Subcutaneous abdominal adipose tissue (tissue), 5 donors: ENCODE results near the gene DNAJC22.
"Not testable (repeated sequence)": the region's sequence is repeated elsewhere in the genome, so short reads cannot be mapped to it uniquely, and the experiment has no call there.

Source experiments
- H3K27ac ChIP-seq: one replicate; pipeline ENCODE4 v1.7.0; 2013; ENCODE audit warnings: low read depth, mild to moderate bottlenecking, inconsistent platforms, low read length, moderate library complexity
- H3K27me3 ChIP-seq, 5 donors: one replicate each; pipeline ENCODE4 v1.7.0; 2013; ENCODE audit warnings: low read length in 5 of 5, inconsistent platforms in 1 of 5; ENCODE audit not compliant: control insufficient read depth in 5 of 5, insufficient read depth in 4 of 5
- H3K36me3 ChIP-seq, 5 donors: one replicate each; pipeline ENCODE4 v1.7.0; 2013; ENCODE audit warnings: low read length in 5 of 5; ENCODE audit not compliant: control insufficient read depth in 5 of 5, insufficient read depth in 5 of 5
- H3K4me1 ChIP-seq, 5 donors: one replicate each; pipeline ENCODE4 v1.7.0; 2013; ENCODE audit warnings: low read length in 5 of 5, mild to moderate bottlenecking in 3 of 5, moderate library complexity in 1 of 5; ENCODE audit not compliant: control insufficient read depth in 5 of 5, insufficient read depth in 5 of 5
- H3K4me3 ChIP-seq, 5 donors: one replicate each; pipeline ENCODE4 v1.7.0; 2013; ENCODE audit warnings: low read length in 5 of 5, low read depth in 1 of 5
- H3K9ac ChIP-seq, 5 donors: one replicate each; pipeline ENCODE4 v1.7.0; 2013; ENCODE audit warnings: low read length in 5 of 5, mild to moderate bottlenecking in 4 of 5, moderate library complexity in 3 of 5
- H3K9me3 ChIP-seq, 5 donors: one replicate each; pipeline ENCODE4 v1.7.0; 2013; ENCODE audit warnings: low read length in 5 of 5; ENCODE audit not compliant: control insufficient read depth in 5 of 5
- donor health status: healthy.
- donor health status: healthy.
- donor health status: healthy.
- donor health status: healthy.
- donor health status: healthy.

Gene DNAJC22

GRCh38 chr12:49330631-49331379, 15.9 kb upstream of the DNAJC22 start:
- Histone ChIP-seq H3K36me3 (no peaks in the 10 kb centered on the region), H3K4me1 (peaks cover 0 to 18% (median 11%) of the 10 kb centered on the region in 5 donors), H3K4me3 (no peak overlapping the region), H3K27me3 (peaks cover 21 to 47% (median 31%) of the 10 kb centered on the region in 5 donors), H3K9me3 (no peaks in the 10 kb centered on the region), H3K9ac (peak overlapping the region in 1 of 5 donors; percentile 5), H3K27ac (no peak overlapping the region)

- H3K9me3 ChIP-seq, result no peaks in the 10 kb centered on the region
- no peaks in the 10 kb centered on the region for H3K36me3 ChIP-seq
- no peak overlapping the region for H3K4me3 ChIP-seq
- peaks cover 29 to 55% (median 39%) of the 10 kb centered on the region in 5 donors for H3K27me3 ChIP-seq
- H3K4me1 ChIP-seq, result peaks cover 0 to 26% (median 15%) of the 10 kb centered on the region in 5 donors
- H3K9ac ChIP-seq, result peak overlapping the region in 2 of 5 donors; percentile 5 to 7
- no peak overlapping the region for H3K27ac ChIP-seq
Observed at GRCh38 chr12:49331380-49332222, 15.1 kb upstream of the DNAJC22 start.

- no peaks in the 10 kb centered on the region for H3K9me3 ChIP-seq
- peaks cover 34 to 58% (median 46%) of the 10 kb centered on the region in 5 donors for H3K27me3 ChIP-seq
- H3K27ac ChIP-seq, result no peak overlapping the region
- H3K4me1 ChIP-seq, result peaks cover 0 to 34% (median 21%) of the 10 kb centered on the region in 5 donors
- no peak overlapping the region for H3K9ac ChIP-seq
- no peaks in the 10 kb centered on the region for H3K36me3 ChIP-seq
- no peak overlapping the region for H3K4me3 ChIP-seq
Observed at GRCh38 chr12:49332441-49332861, 14.2 kb upstream of the DNAJC22 start.

GRCh38 chr12:49332891-49333371, 13.8 kb upstream of the DNAJC22 start:
- peak overlapping the region in 1 of 5 donors; percentile 31 for H3K4me3 ChIP-seq
- peaks cover 36 to 63% (median 50%) of the 10 kb centered on the region in 5 donors for H3K27me3 ChIP-seq
- no peaks in the 10 kb centered on the region for H3K9me3 ChIP-seq
- no peak overlapping the region for H3K27ac ChIP-seq
- peaks cover 0 to 34% (median 22%) of the 10 kb centered on the region in 5 donors for H3K4me1 ChIP-seq
- H3K9ac ChIP-seq, result peak overlapping the region in 1 of 5 donors; percentile 37
- no peaks in the 10 kb centered on the region for H3K36me3 ChIP-seq

GRCh38 chr12:49333778-49334177, 12.9 kb upstream of the DNAJC22 start:
- H3K4me3 ChIP-seq, H3K36me3 ChIP-seq, H3K27ac ChIP-seq, H3K9ac ChIP-seq, H3K9me3 ChIP-seq: not testable (repeated sequence)
- Histone ChIP-seq H3K27me3 (peaks cover 36 to 71% (median 56%) of the 10 kb centered on the region in 5 donors), H3K4me1 (peaks cover 0 to 34% (median 22%) of the 10 kb centered on the region in 5 donors)

- Histone ChIP-seq H3K9ac (no peak overlapping the region), H3K27ac (no peak overlapping the region), H3K36me3 (no peaks in the 10 kb centered on the region), H3K4me3 (no peak overlapping the region), H3K27me3 (peaks cover 36 to 71% (median 61%) of the 10 kb centered on the region in 5 donors), H3K9me3 (no peaks in the 10 kb centered on the region), H3K4me1 (peaks cover 0 to 34% (median 22%) of the 10 kb centered on the region in 5 donors)
Observed at GRCh38 chr12:49334226-49334625, 12.5 kb upstream of the DNAJC22 start.

GRCh38 chr12:49334681-49335080, 12.0 kb upstream of the DNAJC22 start:
- Histone ChIP-seq H3K36me3 (no peaks in the 10 kb centered on the region), H3K9me3 (no peaks in the 10 kb centered on the region), H3K27ac (no peak overlapping the region), H3K4me1 (peaks cover 0 to 34% (median 22%) of the 10 kb centered on the region in 5 donors), H3K9ac (no peak overlapping the region), H3K27me3 (peaks cover 36 to 73% (median 61%) of the 10 kb centered on the region in 5 donors), H3K4me3 (no peak overlapping the region)

- H3K27me3 ChIP-seq, result peaks cover 36 to 79% (median 59%) of the 10 kb centered on the region in 5 donors
- no peak overlapping the region for H3K4me3 ChIP-seq
- H3K27ac ChIP-seq, result no peak overlapping the region
- H3K36me3 ChIP-seq, result no peaks in the 10 kb centered on the region
- peaks cover 0 to 34% (median 22%) of the 10 kb centered on the region in 5 donors for H3K4me1 ChIP-seq
- no peak overlapping the region for H3K9ac ChIP-seq
- H3K9me3 ChIP-seq, result no peaks in the 10 kb centered on the region
Observed at GRCh38 chr12:49335118-49335954, 11.4 kb upstream of the DNAJC22 start.

- H3K27ac ChIP-seq, result no peak overlapping the region
- H3K4me3 ChIP-seq, result peak overlapping the region in 2 of 5 donors; percentile 32 to 60
- H3K27me3 ChIP-seq, result peaks cover 36 to 77% (median 55%) of the 10 kb centered on the region in 5 donors
- H3K36me3 ChIP-seq, result no peaks in the 10 kb centered on the region
- no peaks in the 10 kb centered on the region for H3K9me3 ChIP-seq
- H3K4me1 ChIP-seq, result peaks cover 0 to 34% (median 22%) of the 10 kb centered on the region in 5 donors
- no peak overlapping the region for H3K9ac ChIP-seq
Observed at GRCh38 chr12:49335955-49336644, 10.6 kb upstream of the DNAJC22 start.
